Choroid plexus epithelial cell (primary cell): ENCODE data around the gene ALK.
"Not testable (repeated sequence)": the region's sequence is repeated elsewhere in the genome, so short reads cannot be mapped to it uniquely, and the experiment has no call there.

Experiments
- DNase-seq: peaks from one replicate; pipeline ENCODE4 v3.0.0-alpha.2; 2010; ENCODE audit warnings: low read depth
- H3K4me3 ChIP-seq: 2 replicates; pipeline ENCODE4 v1.5.1; 2011; ENCODE audit warnings: low read depth, mild to moderate bottlenecking, control low read depth, low read length, moderate library complexity
- CTCF ChIP-seq: conservative IDR thresholded peaks from 2 replicates; pipeline ENCODE4 v1.5.1; 2011; ENCODE audit warnings: low read depth, mild to moderate bottlenecking, control low read depth, inconsistent platforms, low read length, moderate library complexity

The ALK gene

GRCh38 chr2:29759360-29759759, 162.0 kb downstream of the ALK start:
- no peak for TF ChIP-seq CTCF
- DNase-seq: no peak
- no peak overlapping the region for H3K4me3 ChIP-seq

GRCh38 chr2:29755829-29756228, 165.6 kb downstream of the ALK start:
- no peak overlapping the region for H3K4me3 ChIP-seq
- no peak for DNase-seq

DNA sequence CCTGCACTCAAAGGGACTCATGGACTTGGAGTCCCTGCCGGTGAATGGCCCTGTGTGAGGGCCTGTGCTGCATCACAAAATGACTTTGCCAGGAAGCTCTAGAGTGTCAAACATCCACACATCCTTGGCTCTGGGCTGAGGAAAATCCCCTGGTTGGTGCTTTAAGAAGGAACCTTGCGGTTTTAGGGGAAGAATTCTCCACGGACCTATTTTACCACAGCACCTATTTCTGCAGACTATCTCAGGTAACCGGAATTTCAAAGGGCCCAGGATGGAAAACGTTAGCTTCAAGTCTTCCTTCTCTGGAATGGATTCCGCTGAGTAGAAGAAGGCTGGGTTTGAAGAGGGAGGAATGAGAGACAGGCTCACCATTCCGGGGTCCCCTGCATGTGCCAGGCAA, 166.2 kb downstream of the ALK start:
- H3K4me3 ChIP-seq: no peak overlapping the region
- no peak for TF ChIP-seq CTCF
- DNase-seq: no peak

More at GRCh38 chr2:29755829-29756228, 165.6 kb downstream of the ALK start:
- TF ChIP-seq CTCF: no peak

DNA sequence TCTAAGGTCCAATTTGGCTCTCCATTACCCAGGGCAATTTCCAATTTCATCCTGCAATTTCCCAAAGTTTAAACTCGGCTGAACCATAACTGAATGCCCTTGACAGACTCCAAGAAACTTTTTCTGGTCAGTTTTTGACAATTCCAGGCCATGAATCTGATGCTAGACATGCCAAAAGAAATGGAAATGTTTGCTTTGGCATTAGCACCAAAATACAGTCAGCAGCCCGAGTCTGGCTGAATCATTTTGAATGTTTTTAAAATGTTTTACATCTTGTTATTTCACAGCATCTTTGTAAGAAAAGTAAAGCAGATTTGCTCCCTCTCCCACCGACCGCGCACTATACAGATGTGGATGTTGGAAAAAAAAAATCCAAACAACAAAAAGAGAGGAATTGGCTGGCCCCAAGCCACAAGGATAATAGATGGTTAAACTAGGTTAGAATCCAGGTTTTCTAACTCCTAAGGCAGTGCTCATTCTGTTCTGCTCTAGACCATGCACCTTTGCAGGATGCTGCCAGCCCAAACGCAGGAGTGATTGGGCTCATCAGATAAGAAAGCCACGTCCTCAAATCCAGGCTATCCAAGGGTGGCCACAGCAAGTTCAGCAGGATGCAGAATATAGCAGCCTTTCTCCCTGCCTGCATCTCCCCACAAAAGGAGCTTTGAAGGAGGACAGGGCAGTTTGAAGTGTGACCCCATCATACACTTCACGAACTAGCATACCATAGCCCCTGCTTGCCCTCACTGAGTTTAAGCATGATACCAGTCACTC, 167.5 kb downstream of the ALK start:
- no peak for TF ChIP-seq CTCF
- DNase-seq: peak; percentile 62
- no peak overlapping the region for H3K4me3 ChIP-seq

DNA sequence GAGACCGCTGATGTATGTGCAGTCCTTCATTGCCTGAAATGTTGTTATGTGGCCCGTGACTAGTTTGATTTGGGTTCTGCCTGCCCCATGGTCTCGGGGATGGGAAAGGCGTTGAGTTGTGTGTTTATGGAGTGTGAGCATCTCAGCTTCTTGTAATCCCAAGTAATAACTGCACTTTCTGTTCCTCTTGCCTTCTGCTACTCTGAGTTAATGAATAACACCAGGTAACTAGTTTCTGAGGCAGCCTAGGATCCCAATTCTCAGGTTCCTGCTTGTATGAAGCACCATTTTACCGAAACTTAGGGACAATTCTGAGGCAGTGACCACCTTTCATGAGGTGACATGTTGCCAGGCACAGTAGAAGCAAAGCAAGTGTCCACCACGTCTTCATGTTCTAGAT, 170.0 kb downstream of the ALK start:
- no peak for DNase-seq
- TF ChIP-seq CTCF: no peak
- H3K4me3 ChIP-seq: no peak overlapping the region

- H3K4me3 ChIP-seq, DNase-seq: not testable (repeated sequence)
Measured at GRCh38 chr2:29750463-29750862, 170.9 kb downstream of the ALK start.

GRCh38 chr2:29749843-29750242, 171.5 kb downstream of the ALK start:
- no peak for DNase-seq
- H3K4me3 ChIP-seq: no peak overlapping the region
- no peak for TF ChIP-seq CTCF
